DND-41 (cell line): ENCODE data around the gene TRPM1.

Experiments
- ATAC-seq: fragments of 200-7000 bp; cut with Tn5 transposase; 3 replicates; pipeline ENCODE4 v1.9.1; 2021; ENCODE audit warnings: low read depth; ENCODE audit not compliant: insufficient read depth
- DNase-seq: peaks from one replicate; pipeline ENCODE4 v3.0.0-alpha.2; 2020
- H2AFZ ChIP-seq: 2 replicates; pipeline ENCODE4 v1.6.0; 2012; ENCODE audit warnings: low read depth, low read length
- H3K27ac ChIP-seq: 2 replicates; pipeline ENCODE4 v1.5.1; 2012; ENCODE audit warnings: low read length, inconsistent platforms
- H3K27me3 ChIP-seq: fragments of 200-600 bp; sonication (generic); 2 replicates; pipeline ENCODE4 v1.6.0; 2012; ENCODE audit warnings: low read length, mild to moderate bottlenecking, inconsistent platforms; ENCODE audit not compliant: insufficient read depth, poor library complexity
- H3K36me3 ChIP-seq: 2 replicates; pipeline ENCODE4 v1.5.1; 2012; ENCODE audit warnings: low read length, inconsistent platforms; ENCODE audit not compliant: insufficient read depth
- H3K4me1 ChIP-seq: 2 replicates; pipeline ENCODE4 v1.5.1; 2012; ENCODE audit warnings: mild to moderate bottlenecking, low read length; ENCODE audit not compliant: insufficient read depth
- H3K4me2 ChIP-seq: 2 replicates; pipeline ENCODE4 v1.6.0; 2012; ENCODE audit warnings: mild to moderate bottlenecking, moderate library complexity, low read length, inconsistent platforms; ENCODE audit not compliant: insufficient read depth
- H3K4me3 ChIP-seq, 2 experiments: fragments of 200-600 bp in 1 of 2; shearing (Covaris generic) in 1 of 2; 2 replicates each; pipeline ENCODE4 v1.5.1; 2012 to 2016; ENCODE audit warnings: inconsistent platforms in 2 of 2, low read length in 2 of 2, mild to moderate bottlenecking in 2 of 2, low read depth in 1 of 2, moderate library complexity in 1 of 2
- H3K79me2 ChIP-seq: 2 replicates; pipeline ENCODE4 v1.6.0; 2012; ENCODE audit warnings: low read length, inconsistent platforms; ENCODE audit not compliant: insufficient read depth
- H3K9ac ChIP-seq: 2 replicates; pipeline ENCODE4 v1.6.0; 2012; ENCODE audit warnings: low read depth, mild to moderate bottlenecking, inconsistent platforms, low read length, moderate library complexity
- H3K9me3 ChIP-seq: 2 replicates; pipeline ENCODE4 v1.5.1; 2012; ENCODE audit warnings: low read length, moderate library complexity, mild to moderate bottlenecking, inconsistent platforms; ENCODE audit not compliant: insufficient read depth, severe bottlenecking
- H4K20me1 ChIP-seq: 2 replicates; pipeline ENCODE4 v1.6.0; 2012; ENCODE audit warnings: low read length; ENCODE audit not compliant: insufficient read depth
- CTCF ChIP-seq: IDR thresholded peaks from 2 replicates; pipeline ENCODE4 v1.5.1; 2012; ENCODE audit warnings: borderline replicate concordance, low read length, moderate library complexity, mild to moderate bottlenecking; ENCODE audit not compliant: poor library complexity, severe bottlenecking; ENCODE audit errors: extremely low read depth
- EZH2 ChIP-seq: IDR thresholded peaks from 3 replicates; pipeline ENCODE4 v1.6.1; 2012; ENCODE audit warnings: borderline replicate concordance, low read depth, mild to moderate bottlenecking, moderate library complexity, low read length, inconsistent platforms; ENCODE audit not compliant: severe bottlenecking

Gene TRPM1

GRCh38 chr15:31127596-31128261, 26.2 kb upstream of the TRPM1 start:
- no peaks in the 10 kb centered on the region for H3K9me3 ChIP-seq
- H3K27me3 ChIP-seq = no peaks in the 10 kb centered on the region
- TF ChIP-seq EZH2 (no peak), CTCF (no peak)
- no peaks in the 10 kb centered on the region for H3K79me2 ChIP-seq
- no peak overlapping the region for H3K9ac ChIP-seq
- no peak overlapping the region for H3K4me2 ChIP-seq
- H3K4me1 ChIP-seq = peaks cover 8% of the 10 kb centered on the region; the same call in 1 of the 2 replicates
- no peaks in the 10 kb centered on the region for H3K36me3 ChIP-seq
- ATAC-seq = no peak
- no peak overlapping the region for H3K27ac ChIP-seq
- no peak overlapping the region for H2AFZ ChIP-seq
- no peak overlapping the region for H3K4me3 ChIP-seq
- no peaks in the 10 kb centered on the region for H4K20me1 ChIP-seq
- DNase-seq = no peak

DNA sequence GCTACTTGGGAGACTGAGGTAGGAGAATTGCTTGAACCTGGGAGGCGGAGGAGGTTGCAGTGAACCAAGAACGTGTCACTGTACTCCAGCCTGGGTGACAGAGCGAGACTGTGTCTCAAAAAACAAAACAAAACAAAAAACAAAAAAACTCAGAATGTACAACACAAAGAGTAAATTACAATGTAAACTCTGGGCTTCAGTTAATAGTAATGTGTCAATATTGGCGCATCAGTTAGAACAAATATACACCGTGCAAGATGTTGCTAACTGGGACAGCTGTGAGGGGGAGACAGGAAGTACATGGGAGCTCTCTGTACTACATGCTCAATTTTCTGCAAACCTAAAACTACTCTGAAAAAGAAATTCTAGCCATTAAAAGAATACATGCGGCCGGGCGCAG, 23.5 kb upstream of the TRPM1 start:
- H3K36me3 ChIP-seq = no peaks in the 10 kb centered on the region
- H4K20me1 ChIP-seq = no peaks in the 10 kb centered on the region
- H3K4me1 ChIP-seq = peaks cover 8% of the 10 kb centered on the region; the same call in 1 of the 2 replicates
- no peak overlapping the region for H3K4me3 ChIP-seq
- H3K27ac ChIP-seq = no peak overlapping the region
- no peak overlapping the region for H3K9ac ChIP-seq
- H3K27me3 ChIP-seq = no peaks in the 10 kb centered on the region
- no peak for TF ChIP-seq CTCF
- TF ChIP-seq EZH2 = no peak
- H3K4me2 ChIP-seq = no peak overlapping the region
- H2AFZ ChIP-seq = no peak overlapping the region
- no peaks in the 10 kb centered on the region for H3K79me2 ChIP-seq
- H3K9me3 ChIP-seq = peaks cover 5% of the 10 kb centered on the region
- no peak for DNase-seq
- no peak for ATAC-seq

- Histone ChIP-seq H3K9ac (no peak overlapping the region), H3K79me2 (no peaks in the 10 kb centered on the region), H3K27me3 (no peaks in the 10 kb centered on the region), H3K36me3 (no peaks in the 10 kb centered on the region), H3K27ac (no peak overlapping the region), H4K20me1 (no peaks in the 10 kb centered on the region), H3K4me1 (peaks cover under 1% of the 10 kb centered on the region; the same call in 1 of the 2 replicates), H3K9me3 (no peaks in the 10 kb centered on the region), H3K4me2 (no peak overlapping the region), H2AFZ (no peak overlapping the region), H3K4me3 (no peak overlapping the region)
- no peak for DNase-seq
- no peak for TF ChIP-seq EZH2
- no peak for TF ChIP-seq CTCF
- ATAC-seq = no peak
Measured at GRCh38 chr15:31116423-31117030, 15.0 kb upstream of the TRPM1 start.
